NK-92 (cell line): ENCODE measurements around the gene CYP1A1.

Experiments used
- DNase-seq: peaks from one replicate; lab custom pipeline; 2025; ENCODE audit not compliant: unreplicated experiment; lab: John Stamatoyannopoulos, UW

The CYP1A1 gene

GRCh38 chr15:74725225-74725774, at the start of gene CYP1A1:
TSS of gene CYP1A1 (minus strand) at chr15:74725528. CDS start at chr15:74723097, 2,431 bp downstream.
- DNase-seq: no peak

- no peak for DNase-seq
Measured at GRCh38 chr15:74773731-74774252, 48.5 kb upstream of the CYP1A1 start.

- no peak for DNase-seq
Measured at GRCh38 chr15:74773329-74773728, 48.0 kb upstream of the CYP1A1 start.

GRCh38 chr15:74770211-74770903, 45.0 kb upstream of the CYP1A1 start:
- no peak for DNase-seq

- DNase-seq: no peak
Measured at GRCh38 chr15:74769463-74770025, 44.2 kb upstream of the CYP1A1 start.

- DNase-seq: no peak
Measured at GRCh38 chr15:74768771-74769342, 43.5 kb upstream of the CYP1A1 start.

- no peak for DNase-seq
Measured at GRCh38 chr15:74768099-74768770, 42.9 kb upstream of the CYP1A1 start.

- no peak for DNase-seq
Measured at GRCh38 chr15:74767167-74768098, 42.1 kb upstream of the CYP1A1 start.

- no peak for DNase-seq
Measured at GRCh38 chr15:74763416-74763815, 38.1 kb upstream of the CYP1A1 start.

GRCh38 chr15:74762791-74763150, 37.4 kb upstream of the CYP1A1 start:
- DNase-seq: no peak

- no peak for DNase-seq
Measured at GRCh38 chr15:74758736-74759135, 33.4 kb upstream of the CYP1A1 start.

- no peak for DNase-seq
Measured at GRCh38 chr15:74754593-74755215, 29.4 kb upstream of the CYP1A1 start.

GRCh38 chr15:74752531-74752930, 27.2 kb upstream of the CYP1A1 start:
- DNase-seq: no peak

- DNase-seq: no peak
Measured at GRCh38 chr15:74752011-74752410, 26.7 kb upstream of the CYP1A1 start.

GRCh38 chr15:74750751-74751150, 25.4 kb upstream of the CYP1A1 start:
- DNase-seq: no peak

- DNase-seq: no peak
Measured at GRCh38 chr15:74749832-74750231, 24.5 kb upstream of the CYP1A1 start.

- no peak for DNase-seq
Measured at GRCh38 chr15:74748322-74748946, 23.1 kb upstream of the CYP1A1 start, which contains the start of gene CYP1A2. TSS of gene CYP1A2 (plus strand) at chr15:74748845. CDS start at chr15:74749739, 894 bp downstream.

GRCh38 chr15:74746389-74746788, 21.1 kb upstream of the CYP1A1 start:
- DNase-seq: no peak

GRCh38 chr15:74742422-74742821, 17.1 kb upstream of the CYP1A1 start:
- DNase-seq: no peak
